GM23248 (cell line): Measurements from ENCODE around the gene CA14. TPM values are rescaled to one million over a fixed set of nuclear protein-coding genes. Genes with fewer than 3 reads are reported as not detected.

Experiments
- DNase-seq: peaks from one replicate; pipeline ENCODE4 v3.0.0-alpha.2; 2015
- H2AFZ ChIP-seq: fragments of 200-600 bp; sonication (generic); 2 replicates; pipeline ENCODE4 v1.6.1; 2016; ENCODE audit warnings: antibody characterized with exemption
- H3F3A ChIP-seq: fragments of 200-600 bp; sonication (generic); 2 replicates; pipeline ENCODE4 v1.6.1; 2016; ENCODE audit warnings: mild to moderate bottlenecking, antibody characterized with exemption, mixed run types; ENCODE audit not compliant: insufficient read depth
- H3K27ac ChIP-seq: fragments of 200-600 bp; sonication (generic); 2 replicates; pipeline ENCODE4 v1.5.1; 2016; ENCODE audit warnings: mild to moderate bottlenecking
- H3K27me3 ChIP-seq: fragments of 200-600 bp; sonication (generic); replicated peaks from 2 replicates; pipeline ENCODE4 v1.6.1; 2016; ENCODE audit warnings: mild to moderate bottlenecking; ENCODE audit not compliant: insufficient read depth
- H3K36me3 ChIP-seq: fragments of 200-600 bp; sonication (generic); 2 replicates; pipeline ENCODE4 v1.6.1; 2016; ENCODE audit warnings: low read depth, mild to moderate bottlenecking
- H3K4me1 ChIP-seq: fragments of 200-600 bp; sonication (generic); 2 replicates; pipeline ENCODE4 v1.6.1; 2016; ENCODE audit warnings: mild to moderate bottlenecking; ENCODE audit not compliant: insufficient read depth
- H3K4me2 ChIP-seq: fragments of 200-600 bp; sonication (generic); one replicate; pipeline ENCODE4 v1.6.1; 2016; ENCODE audit warnings: mild to moderate bottlenecking; ENCODE audit not compliant: unreplicated experiment
- H3K4me3 ChIP-seq: fragments of 200-600 bp; sonication (generic); 2 replicates; pipeline ENCODE4 v1.5.1; 2016; ENCODE audit warnings: mild to moderate bottlenecking
- H3K79me2 ChIP-seq: fragments of 200-600 bp; sonication (generic); 2 replicates; pipeline ENCODE4 v1.6.1; 2016; ENCODE audit warnings: mild to moderate bottlenecking; ENCODE audit not compliant: insufficient read depth
- H3K9ac ChIP-seq: fragments of 200-600 bp; sonication (generic); 2 replicates; pipeline ENCODE4 v1.6.1; 2016; ENCODE audit warnings: mild to moderate bottlenecking
- H3K9me2 ChIP-seq: fragments of 200-600 bp; sonication (generic); 2 replicates; pipeline ENCODE4 v1.6.1; 2016; ENCODE audit warnings: mixed run types, mild to moderate bottlenecking, moderate library complexity; ENCODE audit not compliant: insufficient read depth
- H3K9me3 ChIP-seq: fragments of 200-600 bp; sonication (generic); one replicate; pipeline ENCODE4 v1.6.1; 2017; ENCODE audit warnings: low read depth
- H4K20me1 ChIP-seq: fragments of 200-600 bp; sonication (generic); 2 replicates; pipeline ENCODE4 v1.6.0; 2016; ENCODE audit not compliant: insufficient read depth
- EZH2 ChIP-seq: fragments of 200-600 bp; sonication (generic); IDR thresholded peaks from 2 replicates; pipeline ENCODE4 v1.6.1; 2018; ENCODE audit warnings: antibody characterized with exemption, mild to moderate bottlenecking; ENCODE audit not compliant: insufficient read depth, poor library complexity, severe bottlenecking
- EZH2phosphoT487 ChIP-seq: fragments of 200-600 bp; sonication (generic); IDR thresholded peaks from 2 replicates; pipeline ENCODE4 v1.6.1; 2018; ENCODE audit warnings: antibody characterized with exemption, moderate library complexity, mild to moderate bottlenecking, low read depth; ENCODE audit not compliant: insufficient read depth
- WGBS, 2 experiments: methylation state at CpG; one replicate each; pipeline ENCODE4 v1.1.6; 2015 to 2017; ENCODE audit warnings: low lambda C conversion rate in 2 of 2, low coverage in 1 of 2; ENCODE audit errors: missing lambda C conversion rate in 2 of 2; 5-methylcytosine and 5-hydroxymethylcytosine counted together
- in situ Hi-C: fragments of 300-500 bp; cut with MboI; formaldehyde crosslinking; loops from 2 replicates; pipeline ENCODE4 v1.15.0; 2020
- polyA plus RNA-seq: library from polyadenylated mRNA; unstranded; fragments of >200 nt; fragmentation: Nextera tagmentation; extraction: Ambion mirVana; gene quantifications from 2 replicates; pipeline ENCODE4 v1.2.1, GENCODE V29; 2016
- small RNA-seq: library from RNA; depleted of rRNA; stranded (forward); fragments of <200 nt; gene quantifications from one replicate; pipeline ENCODE3, GENCODE V24; 2014; ENCODE audit warnings: low read depth, low replicate concordance
- total RNA-seq: library from RNA; depleted of rRNA; stranded (reverse); fragments of >200 nt; shearing (Covaris generic); gene quantifications from 2 replicates; pipeline ENCODE4 v1.2.3, GENCODE V29; 2014; rRNA removed

The CA14 gene
- total and polyA plus RNA-seq, 2 experiments from 2014 or later, result not detected

DNA sequence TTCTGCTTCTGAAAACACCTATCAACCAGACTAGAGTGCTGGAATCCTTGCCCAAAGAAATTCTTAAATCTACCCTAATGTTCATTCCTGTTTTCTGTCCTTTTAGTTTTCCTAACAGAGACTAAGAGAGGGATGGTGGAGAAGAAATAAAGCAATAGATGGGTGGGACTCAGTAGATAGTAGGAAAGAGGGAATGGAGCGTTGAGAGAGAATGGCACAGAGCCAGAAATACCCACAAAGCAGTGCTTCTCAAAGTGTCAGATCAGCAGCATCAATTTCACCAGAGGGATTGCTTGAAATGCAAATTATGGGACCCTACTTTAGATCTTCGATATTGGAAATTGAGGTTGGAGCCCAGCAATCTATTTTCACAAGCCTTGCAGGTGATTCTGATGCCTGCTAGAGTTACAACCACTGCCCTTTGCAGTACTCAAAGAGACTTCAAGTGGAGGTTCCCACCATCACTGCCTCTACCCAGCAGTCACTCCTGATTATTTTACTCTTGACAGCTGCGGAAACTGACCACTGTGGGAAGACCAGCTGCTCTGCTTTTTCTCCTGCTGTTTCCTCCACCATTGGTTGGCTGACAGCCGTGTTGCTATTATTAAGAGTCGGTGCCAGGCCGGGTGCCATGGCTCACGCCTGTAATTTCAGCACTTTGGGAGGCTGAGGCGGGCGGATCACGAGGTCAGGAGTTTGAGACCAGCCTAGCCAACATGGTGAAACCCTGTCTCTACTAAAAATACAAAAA, 52.4 kb downstream of the CA14 start:
- H2AFZ ChIP-seq, result no peak overlapping the region
- no peaks in the 10 kb centered on the region for H3K4me1 ChIP-seq
- no peak overlapping the region for H3K9ac ChIP-seq
- H3F3A ChIP-seq, result peaks cover 8% of the 10 kb centered on the region
- WGBS, 2 experiments, result 66 to 79% methylated on average over 10 of the region's 10 CpGs
- in situ Hi-C loops, result no loop called here
- peaks cover 6% of the 10 kb centered on the region; the same call in 1 of the 2 replicates for H3K36me3 ChIP-seq
- no peak overlapping the region for H3K4me3 ChIP-seq
- no peak overlapping the region for H3K27ac ChIP-seq
- H3K9me3 ChIP-seq, result no peaks in the 10 kb centered on the region
- no peaks in the 10 kb centered on the region for H3K27me3 ChIP-seq
- TF ChIP-seq EZH2phosphoT487 (no peak), EZH2 (no peak)
- no peaks in the 10 kb centered on the region for H3K79me2 ChIP-seq
- H3K9me2 ChIP-seq, result no peaks in the 10 kb centered on the region
- no peak overlapping the region for H3K4me2 ChIP-seq
- no peak for DNase-seq
- no peaks in the 10 kb centered on the region for H4K20me1 ChIP-seq

DNA sequence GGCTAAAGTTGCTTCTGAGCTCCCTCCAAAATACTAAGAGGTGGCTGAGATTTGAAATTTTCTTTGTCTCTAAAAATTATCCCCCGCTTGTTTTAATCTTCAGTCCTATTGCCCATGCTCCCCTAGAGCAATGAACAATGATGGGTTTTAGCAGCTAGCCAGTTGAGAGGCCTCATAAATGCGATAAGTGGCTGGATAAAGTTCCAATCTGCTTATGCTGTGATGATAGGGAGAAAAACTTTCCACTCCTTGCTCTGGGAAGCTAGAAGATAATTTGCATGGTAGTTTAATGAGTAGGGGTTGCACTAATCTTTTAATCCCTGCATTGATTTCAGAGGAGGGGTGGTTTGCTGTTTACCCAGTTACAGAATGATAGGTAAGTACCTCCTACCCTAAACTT, 54.2 kb downstream of the CA14 start:
- Histone ChIP-seq H3K4me3 (no peak overlapping the region), H3K36me3 (peaks cover 6% of the 10 kb centered on the region; the same call in 1 of the 2 replicates), H3K9ac (no peak overlapping the region), H2AFZ (no peak overlapping the region), H4K20me1 (no peaks in the 10 kb centered on the region), H3K4me1 (no peaks in the 10 kb centered on the region), H3K27ac (no peak overlapping the region), H3K79me2 (no peaks in the 10 kb centered on the region), H3K9me2 (no peaks in the 10 kb centered on the region), H3K4me2 (no peak overlapping the region), H3K27me3 (no peaks in the 10 kb centered on the region), H3K9me3 (no peaks in the 10 kb centered on the region), H3F3A (peaks cover 8% of the 10 kb centered on the region)
- no peak for DNase-seq
- in situ Hi-C loops, result no loop called here
- TF ChIP-seq EZH2 (no peak), EZH2phosphoT487 (no peak)
- WGBS, 2 experiments, result 94 to 96% methylated on average over 2 of the region's 2 CpGs

Small RNA genes lying within 50 kb of the gene (small RNA-seq; reads per million reads assigned to genes)
- gene RN7SL480P (not detected), gene RNU2-17P (15.7 reads per million, percentile 87 among the genes with 10 or more reads in this experiment)

Other genes with a start within 250 kb of the CA14 start
- gene OTUD7B, start 247.0 kb upstream of the CA14 start, total RNA-seq, result 20.1 and 20.2 TPM in 2 replicates
- 3.1 and 3.5 TPM in 2 replicates for gene OTUD7B, start 247.0 kb upstream of the CA14 start, polyA plus RNA-seq
- gene VPS45, start 190.0 kb upstream of the CA14 start, total RNA-seq, result 42.0 and 49.2 TPM in 2 replicates
- 38.9 and 41.7 TPM in 2 replicates for gene VPS45, start 190.0 kb upstream of the CA14 start, polyA plus RNA-seq
- 24.8 and 26.9 TPM in 2 replicates for gene PLEKHO1, start 107.9 kb upstream of the CA14 start, total RNA-seq
- gene PLEKHO1, start 107.9 kb upstream of the CA14 start, polyA plus RNA-seq, result 30.7 and 34.8 TPM in 2 replicates
- gene ANP32E, start 21.7 kb upstream of the CA14 start, total RNA-seq, result 13.5 and 14.4 TPM in 2 replicates
- 52.9 and 55.2 TPM in 2 replicates for gene ANP32E, start 21.7 kb upstream of the CA14 start, polyA plus RNA-seq
- gene APH1A, start 11.2 kb downstream of the CA14 start, total RNA-seq, result 103 and 104 TPM in 2 replicates
- gene APH1A, start 11.2 kb downstream of the CA14 start, polyA plus RNA-seq, result 32.4 and 32.6 TPM in 2 replicates
- 1.7 and 1.9 TPM in 2 replicates for gene C1orf54, start 15.0 kb downstream of the CA14 start, total RNA-seq
- gene C1orf54, start 15.0 kb downstream of the CA14 start, polyA plus RNA-seq, result 1.7 and 1.9 TPM in 2 replicates
- 1.8 and 3.4 TPM in 2 replicates for gene CIART, start 24.8 kb downstream of the CA14 start, total RNA-seq
- 6.7 and 7.0 TPM in 2 replicates for gene CIART, start 24.8 kb downstream of the CA14 start, polyA plus RNA-seq
- gene MRPS21, start 36.1 kb downstream of the CA14 start, total RNA-seq, result 36.5 and 37.9 TPM in 2 replicates
- gene MRPS21, start 36.1 kb downstream of the CA14 start, polyA plus RNA-seq, result 108 and 116 TPM in 2 replicates
- 27.6 and 46.2 TPM in 2 replicates for gene PRPF3, start 63.8 kb downstream of the CA14 start, total RNA-seq
- 25.6 and 28.1 TPM in 2 replicates for gene PRPF3, start 63.8 kb downstream of the CA14 start, polyA plus RNA-seq
- 7.6 and 7.8 TPM in 2 replicates for gene RPRD2, start 106.4 kb downstream of the CA14 start, total RNA-seq
- gene RPRD2, start 106.4 kb downstream of the CA14 start, polyA plus RNA-seq, result 16.5 and 17.0 TPM in 2 replicates
- gene TARS2, start 229.6 kb downstream of the CA14 start, total RNA-seq, result 6.7 and 14.4 TPM in 2 replicates
- 14.0 and 14.4 TPM in 2 replicates for gene TARS2, start 229.6 kb downstream of the CA14 start, polyA plus RNA-seq